ENCODE measurements around the gene SLC12A4.

DNA sequence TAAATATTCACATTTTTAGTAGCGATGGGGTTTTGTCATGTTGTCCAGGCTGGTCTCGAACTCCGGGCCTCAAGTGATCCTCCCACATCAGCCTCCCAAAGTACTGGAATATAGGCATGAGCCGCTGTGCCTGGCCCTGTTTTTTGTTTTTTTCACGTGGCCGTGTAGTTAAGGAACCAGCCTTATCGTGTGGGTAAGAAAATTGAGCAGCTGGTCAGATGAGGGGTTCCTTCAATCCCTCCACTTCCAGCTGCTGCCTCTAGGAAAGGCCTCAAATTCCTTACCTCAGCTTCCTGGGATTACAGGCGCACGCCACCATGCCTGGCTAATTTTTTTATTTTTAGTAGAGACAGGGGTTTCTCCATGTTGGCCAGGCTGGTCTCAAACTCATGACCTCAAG is 36.8 kb upstream of the SLC12A4 start:
- TF ChIP-seq POLR2A (IDR thresholded peaks at IDR 0.05), result no peak
- TF ChIP-seq CTCF (IDR thresholded peaks at IDR 0.05), result no peak

Data from right lobe of liver (tissue), 4 donors.